GM12892 (cell line): Measurements from ENCODE around the gene AKR1C3.

Source experiments
- POLR2A ChIP-seq: IDR thresholded peaks from 2 replicates; pipeline ENCODE4 v1.6.1; 2011; ENCODE audit warnings: low read depth, low read length, control low read depth
- POLR2AphosphoS5 ChIP-seq: IDR thresholded peaks from 2 replicates; pipeline ENCODE4 v1.6.1; 2011; ENCODE audit warnings: low read depth, low read length, control low read depth

- TF ChIP-seq POLR2A, result no peak
- TF ChIP-seq POLR2AphosphoS5, result no peak
These were observed 5.4 kb upstream of the AKR1C3 start for GRCh38 chr10:5088703-5089261.
